NT2/D1 (cell line): ENCODE results near the gene PLEKHA5.

Source experiments
- YY1 ChIP-seq: IDR thresholded peaks from 2 replicates; pipeline ENCODE4 v1.6.1; 2011; ENCODE audit not compliant: insufficient read length, insufficient read depth
- ZNF274 ChIP-seq: IDR thresholded peaks from 2 replicates; pipeline ENCODE4 v1.6.1; 2011; ENCODE audit warnings: mild to moderate bottlenecking, low read depth, low read length

DNA sequence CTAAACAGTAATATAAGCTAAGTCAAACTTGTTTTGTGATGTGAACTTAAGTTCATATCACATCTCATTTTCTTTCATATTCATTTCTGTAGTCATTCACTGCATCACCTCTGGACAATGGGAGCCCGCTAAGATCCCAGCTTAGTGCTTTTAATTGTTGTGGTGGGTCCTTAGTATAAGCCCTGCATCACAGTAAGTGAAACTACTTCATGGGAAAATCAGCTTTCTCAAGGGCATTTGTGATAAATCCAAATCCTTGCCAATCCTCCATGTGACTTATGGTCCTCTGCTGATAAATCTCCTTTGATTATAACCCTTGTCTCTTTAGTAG is 98.3 kb downstream of the PLEKHA5 start:
- TF ChIP-seq YY1 (no peak), ZNF274 (no peak)
